Fibroblast of the conjunctiva (primary cell): ENCODE results near the gene ITPA.
"Not testable (repeated sequence)": the region's sequence is repeated elsewhere in the genome, so short reads cannot be mapped to it uniquely, and the experiment has no call there.

ENCODE experiments used
- DNase-seq: peaks from one replicate; pipeline ENCODE4 v3.0.0-alpha.2; 2010; ENCODE audit warnings: low read depth

The ITPA gene

DNA sequence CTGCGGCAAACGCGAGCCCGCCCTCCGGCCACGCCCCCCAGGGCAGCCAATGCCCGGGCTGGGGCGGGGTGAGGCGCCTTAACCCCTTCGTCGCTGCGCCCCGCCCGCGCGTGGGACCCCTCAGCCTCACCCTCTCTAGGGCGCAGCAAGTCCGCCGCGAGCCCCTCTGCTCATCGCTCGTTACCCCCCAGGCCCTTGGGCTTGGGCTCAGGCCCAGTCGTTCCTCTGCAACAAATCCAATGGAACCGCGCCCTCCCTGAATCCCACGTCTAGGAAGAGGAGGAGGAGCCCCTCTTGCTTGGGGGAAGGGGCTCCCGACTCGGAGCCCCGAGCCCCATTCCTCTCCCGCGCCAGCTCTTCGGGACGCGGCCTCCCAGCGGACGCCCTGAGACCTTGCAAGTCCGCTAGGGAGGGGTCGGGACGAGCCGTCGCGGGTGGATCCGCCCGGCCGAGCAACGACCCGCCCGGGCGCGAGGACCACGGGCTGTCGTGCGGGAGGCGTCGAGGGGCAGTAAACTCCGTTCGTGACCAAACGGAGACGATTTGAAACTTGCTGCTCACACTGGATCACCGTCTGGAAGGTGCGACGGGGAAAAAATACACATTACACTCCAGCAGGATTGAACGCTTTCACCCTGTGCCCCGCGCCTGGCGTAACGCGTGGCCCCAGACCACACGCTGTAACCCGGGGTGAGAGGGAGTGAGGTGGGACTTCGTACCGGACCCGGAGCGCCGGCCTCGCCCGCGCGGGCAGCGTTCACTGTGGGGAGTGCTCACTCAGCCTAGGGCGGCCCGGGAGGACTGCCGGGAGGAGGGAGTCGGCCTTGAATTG, 35.5 kb upstream of the ITPA start:
- peak; percentile 47 for DNase-seq

DNA sequence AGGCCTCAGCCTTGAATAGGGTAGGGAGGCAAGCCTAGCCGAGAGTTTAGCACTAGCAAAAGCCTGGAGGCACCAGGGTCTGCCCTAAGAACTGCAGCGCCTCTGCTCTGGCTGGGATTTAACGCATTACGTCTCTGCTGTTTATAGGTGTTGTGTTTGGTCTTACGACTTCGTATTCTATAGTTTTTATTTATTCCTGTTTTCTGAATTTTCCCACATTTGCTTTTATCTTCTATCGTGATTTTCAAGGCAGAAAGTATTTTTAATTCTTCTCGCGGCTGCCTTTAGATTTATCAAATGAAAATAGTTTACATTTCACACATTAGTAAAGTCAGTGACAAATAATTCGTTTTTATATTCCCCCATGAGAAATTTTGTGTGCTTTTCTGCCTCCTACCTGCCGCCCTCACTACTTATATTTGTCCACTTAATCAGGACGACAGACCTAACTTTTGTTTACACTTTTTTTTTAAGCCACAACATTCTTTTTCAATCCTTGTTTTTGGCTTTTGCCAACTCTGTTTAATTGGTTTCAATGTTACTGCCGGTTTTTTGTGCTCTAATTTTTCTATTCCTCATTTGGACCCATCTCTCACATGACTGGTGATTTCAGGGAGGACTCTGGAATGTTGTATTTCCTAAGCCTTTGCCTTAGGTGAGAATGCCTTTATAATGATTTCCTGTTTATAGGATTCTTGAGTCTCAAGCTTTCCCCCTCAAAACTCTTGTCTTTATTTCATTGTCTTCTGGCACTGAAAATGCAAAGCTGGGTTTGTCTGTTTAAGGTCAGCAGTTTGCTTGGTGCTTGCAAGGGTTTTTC, 34.6 kb upstream of the ITPA start:
- no peak for DNase-seq

DNA sequence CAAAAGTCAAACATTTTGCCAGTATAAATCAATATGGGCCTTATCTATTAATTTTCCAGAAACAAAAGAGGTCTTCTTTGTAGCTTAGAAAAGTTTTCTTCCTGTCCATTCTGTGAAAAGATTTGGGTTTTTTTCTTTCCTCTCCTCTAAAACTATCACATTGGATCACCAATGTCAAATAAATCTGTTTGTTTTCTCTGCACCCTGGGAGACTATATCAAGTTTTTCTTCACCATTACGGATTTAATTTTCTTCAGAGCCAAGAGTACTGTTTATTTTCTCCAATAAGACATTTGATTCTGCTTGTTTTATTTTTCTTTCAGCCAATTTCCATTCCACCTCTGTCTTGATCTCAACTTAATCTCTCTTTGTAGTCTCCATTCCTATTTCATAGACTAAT, 34.0 kb upstream of the ITPA start:
- DNase-seq: no peak

DNA sequence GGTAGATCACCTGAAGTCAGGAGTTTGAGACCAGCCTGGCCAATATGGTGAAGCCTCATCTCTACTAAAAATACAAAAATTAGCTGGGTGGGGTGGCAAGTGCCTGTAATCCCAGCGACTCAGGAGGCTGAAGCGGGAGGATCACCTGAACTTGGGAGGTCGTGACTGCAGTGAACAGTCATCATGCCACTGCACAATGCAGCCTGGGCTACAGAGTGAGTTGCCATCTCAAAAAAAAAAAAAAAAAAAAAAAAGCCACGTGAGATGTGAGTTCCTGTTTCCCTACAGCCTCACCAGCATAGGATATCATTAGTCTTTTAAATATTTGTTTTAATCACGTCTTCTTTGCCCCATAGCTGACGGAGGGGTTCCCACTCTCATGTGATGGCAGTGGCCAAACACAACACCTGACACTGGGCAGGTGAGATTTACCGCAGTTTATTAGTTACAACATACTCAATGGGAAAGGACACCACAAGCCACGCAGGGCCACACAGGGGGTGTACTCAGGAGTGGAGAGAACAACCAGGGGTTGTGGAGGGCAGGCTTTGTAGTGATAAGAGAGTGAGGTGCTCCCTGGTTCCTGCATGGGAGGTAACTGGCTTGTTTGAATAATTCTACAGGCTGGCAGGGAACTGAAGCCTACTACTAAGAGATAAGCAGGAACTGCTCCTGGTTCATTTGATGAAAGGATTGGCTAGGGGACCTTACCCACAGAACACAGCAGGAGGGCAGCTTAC, 31.4 kb upstream of the ITPA start:
- no peak for DNase-seq

DNA sequence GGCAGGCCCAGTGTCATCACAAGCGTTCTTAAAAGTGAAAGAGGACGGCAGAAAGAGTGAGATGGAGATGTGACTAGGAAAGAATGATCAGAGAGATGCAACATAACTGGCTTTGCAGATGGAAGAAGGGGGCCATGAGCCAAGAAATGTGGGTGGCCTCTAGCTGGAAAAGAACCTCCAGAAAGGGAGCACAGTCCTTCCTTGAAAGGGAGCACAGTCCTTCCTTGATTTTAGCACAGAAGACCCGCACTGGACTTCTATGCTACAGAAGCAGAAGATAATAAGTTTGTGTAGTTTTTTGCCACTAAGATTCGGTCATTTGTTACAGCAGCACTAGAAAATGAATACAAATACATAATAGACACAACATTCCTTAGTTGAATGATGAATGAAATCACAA, 29.0 kb upstream of the ITPA start:
- no peak for DNase-seq

DNA sequence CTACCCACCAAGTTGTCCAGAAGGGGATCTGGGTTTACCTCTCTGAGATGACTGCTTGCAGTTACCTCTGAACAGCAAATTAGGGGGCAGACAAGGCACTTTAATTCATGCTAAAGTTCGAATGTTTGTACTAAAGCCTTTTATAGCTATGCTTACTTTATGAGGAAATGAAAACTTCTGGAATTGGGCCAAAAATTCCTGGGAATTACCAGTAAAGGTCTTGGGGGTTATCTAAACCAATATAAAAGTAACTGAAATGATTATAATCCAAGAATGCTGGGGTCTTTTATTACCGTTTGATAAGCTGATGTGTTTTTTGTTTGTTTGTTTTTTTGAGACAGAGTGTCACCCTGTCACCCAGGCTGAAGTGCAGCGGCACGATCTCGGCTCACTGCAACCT, 28.0 kb upstream of the ITPA start:
- DNase-seq: no peak

DNA sequence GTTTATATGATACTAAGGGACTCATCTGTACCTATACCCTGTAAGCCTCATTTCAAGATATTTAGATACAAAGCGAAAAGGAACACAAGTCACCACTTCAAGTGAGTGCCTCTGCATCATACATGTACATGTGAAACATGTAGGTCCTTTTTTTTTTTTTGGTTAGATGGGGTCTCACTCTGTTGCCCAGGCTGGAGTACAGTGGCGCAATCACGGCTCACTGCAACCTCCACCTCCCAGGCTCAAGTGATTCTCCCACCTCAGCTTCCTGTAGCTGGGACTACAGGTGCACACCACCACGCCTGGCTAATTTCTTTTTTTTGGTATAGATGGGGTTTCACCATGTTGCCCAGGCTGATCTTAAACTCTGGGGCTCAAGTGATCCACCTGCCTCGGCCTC, 26.9 kb upstream of the ITPA start:
- not testable (repeated sequence) for DNase-seq

DNA sequence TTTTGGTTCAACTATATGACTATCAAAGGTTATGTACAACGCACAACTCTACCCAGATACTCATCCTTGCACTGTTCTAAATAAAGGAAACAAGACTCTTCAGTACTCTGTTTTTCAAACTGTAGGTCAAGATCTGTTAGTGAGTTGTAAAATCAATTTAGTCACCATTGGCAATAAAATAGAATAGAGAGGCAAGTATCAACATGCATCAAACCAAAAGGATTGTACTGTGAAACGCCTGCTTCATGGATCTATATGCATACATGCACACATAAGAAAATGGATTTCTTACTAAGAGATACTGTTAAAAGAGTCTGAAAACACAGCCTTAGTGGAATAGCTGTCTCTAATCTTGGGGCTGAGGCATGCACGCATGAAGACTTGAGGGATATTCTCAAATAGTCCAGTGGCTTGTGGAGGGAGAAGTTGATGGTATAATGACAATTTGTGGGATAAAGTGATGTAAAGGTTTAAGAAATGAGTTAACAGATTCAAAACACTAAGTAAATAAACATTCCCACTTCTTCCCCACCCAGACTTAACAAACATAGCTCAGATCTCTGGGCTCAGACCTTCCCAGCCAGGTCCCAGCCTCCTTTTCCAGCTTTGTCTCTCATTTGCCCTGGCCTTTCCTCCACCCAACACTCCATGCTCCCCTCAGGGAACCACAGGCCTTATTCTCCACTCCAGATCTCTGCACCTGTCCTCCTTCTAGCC, 25.2 kb upstream of the ITPA start:
- DNase-seq: no peak

DNA sequence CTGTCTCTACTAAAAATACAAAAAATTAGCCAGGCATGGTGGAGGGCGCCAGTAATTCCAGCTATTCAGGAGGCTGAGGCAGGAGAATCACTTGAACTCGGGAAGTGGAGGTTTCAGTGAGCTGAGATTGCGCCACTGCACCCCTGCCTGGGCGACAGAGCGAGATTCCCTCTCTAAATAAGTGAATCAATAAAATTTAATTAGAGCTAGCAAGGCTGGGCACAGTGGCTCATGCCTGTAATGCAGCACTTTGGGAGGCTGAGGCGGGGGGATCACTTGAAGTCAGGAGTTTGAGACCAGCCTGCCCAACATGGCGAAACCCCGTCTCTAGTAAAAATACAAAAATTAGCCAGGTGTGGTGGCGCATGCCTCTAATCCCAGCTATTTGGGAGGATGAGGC, 21.4 kb upstream of the ITPA start:
- DNase-seq: not testable (repeated sequence)

DNA sequence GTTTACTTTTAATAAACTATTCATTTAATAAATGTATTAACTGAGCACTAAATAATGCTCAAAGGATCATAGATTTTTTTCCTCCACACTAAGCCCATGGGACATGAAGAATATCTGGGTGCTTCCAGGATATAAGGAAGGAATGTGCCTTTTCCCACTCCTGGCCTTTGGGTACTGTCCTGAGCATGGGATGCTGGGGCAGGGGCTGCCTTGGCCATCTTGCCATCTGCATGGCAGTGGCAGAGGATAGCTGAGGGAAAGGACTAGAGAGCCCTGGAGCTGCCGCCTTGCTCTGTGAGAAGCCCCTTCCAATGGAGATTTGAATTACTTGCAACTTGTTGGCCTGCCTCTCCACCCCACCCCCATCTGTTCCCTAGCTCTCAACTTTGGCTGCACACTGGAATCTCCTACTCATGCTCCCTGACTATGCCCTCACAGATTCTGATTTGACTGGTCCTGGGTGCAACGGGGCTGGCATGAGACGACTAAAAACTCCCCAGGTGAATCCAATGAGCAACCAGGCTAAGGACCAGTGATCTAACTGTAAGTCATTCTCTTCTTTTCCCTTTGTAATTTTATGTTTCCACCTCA, 20.4 kb upstream of the ITPA start:
- no peak for DNase-seq

DNA sequence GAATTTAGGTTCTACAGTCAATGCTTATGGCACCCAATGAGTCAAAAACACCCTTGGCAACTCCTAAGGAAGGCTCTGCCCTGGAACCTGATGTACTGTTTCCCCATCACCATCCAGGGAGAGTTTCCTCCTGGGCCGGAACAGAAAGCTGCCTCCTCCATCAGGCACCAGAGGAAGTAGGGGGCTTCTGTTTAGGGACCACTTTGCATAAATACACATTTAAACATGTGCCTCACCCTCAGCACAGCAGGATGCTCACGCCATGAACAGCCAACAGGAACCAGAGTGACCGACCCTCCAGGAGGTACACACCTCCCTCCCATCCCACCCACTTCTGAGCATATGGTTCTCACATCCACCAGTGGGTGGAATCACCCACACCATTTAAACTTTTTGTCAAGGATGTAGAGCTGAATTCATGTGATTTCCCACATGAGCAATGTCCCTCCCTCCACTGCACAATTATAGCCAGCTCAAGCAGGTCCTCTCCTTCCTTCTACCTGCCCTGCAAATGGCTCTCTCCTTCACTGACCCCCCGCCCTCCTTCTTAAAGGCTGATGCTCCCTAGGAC, 19.7 kb upstream of the ITPA start:
- no peak for DNase-seq

DNA sequence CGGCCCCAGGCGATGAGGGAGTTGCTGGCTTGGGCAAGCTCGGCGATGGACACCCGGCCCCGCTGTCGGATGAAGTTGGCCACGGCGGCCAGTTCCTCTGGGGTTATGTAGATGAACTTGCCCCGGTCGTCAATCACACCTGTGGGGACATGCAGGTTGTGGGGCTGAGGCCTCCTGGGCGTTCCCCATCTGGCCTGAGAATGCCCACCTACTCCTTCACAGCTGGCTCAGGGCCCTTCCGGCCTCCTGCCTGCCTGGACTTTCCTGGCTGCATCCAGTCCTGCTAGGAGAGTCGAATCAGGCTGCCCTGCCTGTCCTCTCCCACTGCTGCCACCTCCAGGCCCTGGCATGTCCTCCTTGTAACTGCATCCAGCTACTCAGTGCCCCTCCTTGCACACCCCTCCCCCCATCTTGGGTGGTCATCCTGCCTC, 18.6 kb upstream of the ITPA start:
- no peak for DNase-seq

DNA sequence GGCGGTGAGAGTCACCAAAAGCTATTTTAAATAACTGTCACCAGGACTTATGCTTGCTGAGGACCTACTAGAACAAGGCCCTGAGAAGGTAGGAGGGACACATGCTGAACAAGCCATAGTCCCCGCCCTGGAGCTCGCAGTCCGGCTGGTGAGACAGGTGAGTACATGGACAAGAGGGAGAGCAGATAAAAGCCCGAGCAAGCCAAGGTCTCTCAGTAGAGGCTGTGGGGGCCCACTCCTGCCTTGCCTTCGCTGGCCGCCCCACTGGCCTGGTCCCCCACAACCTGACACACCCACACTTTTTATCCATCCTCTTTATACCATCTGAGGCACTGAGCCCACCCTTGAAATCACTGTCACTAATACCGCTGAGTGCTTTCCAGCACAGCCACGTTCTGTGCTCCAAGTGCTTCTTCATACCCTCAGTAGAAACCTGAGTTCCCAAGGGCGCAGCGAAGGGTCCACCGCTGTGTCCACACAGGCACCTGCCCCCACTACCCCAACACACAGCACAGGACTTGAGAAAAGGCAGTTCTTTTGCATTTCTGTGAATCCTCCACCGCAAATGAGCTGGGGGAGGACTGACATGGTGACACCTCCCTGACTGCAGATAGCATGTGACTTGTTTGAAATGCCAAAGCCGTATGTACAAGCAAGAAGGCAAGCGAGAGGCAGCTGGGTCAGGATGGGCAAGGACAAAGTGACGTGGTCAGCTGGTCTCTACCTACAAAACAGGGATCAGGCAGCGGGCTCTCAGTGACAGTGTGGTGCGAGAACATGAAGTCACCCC, 16.9 kb upstream of the ITPA start:
- no peak for DNase-seq

DNA sequence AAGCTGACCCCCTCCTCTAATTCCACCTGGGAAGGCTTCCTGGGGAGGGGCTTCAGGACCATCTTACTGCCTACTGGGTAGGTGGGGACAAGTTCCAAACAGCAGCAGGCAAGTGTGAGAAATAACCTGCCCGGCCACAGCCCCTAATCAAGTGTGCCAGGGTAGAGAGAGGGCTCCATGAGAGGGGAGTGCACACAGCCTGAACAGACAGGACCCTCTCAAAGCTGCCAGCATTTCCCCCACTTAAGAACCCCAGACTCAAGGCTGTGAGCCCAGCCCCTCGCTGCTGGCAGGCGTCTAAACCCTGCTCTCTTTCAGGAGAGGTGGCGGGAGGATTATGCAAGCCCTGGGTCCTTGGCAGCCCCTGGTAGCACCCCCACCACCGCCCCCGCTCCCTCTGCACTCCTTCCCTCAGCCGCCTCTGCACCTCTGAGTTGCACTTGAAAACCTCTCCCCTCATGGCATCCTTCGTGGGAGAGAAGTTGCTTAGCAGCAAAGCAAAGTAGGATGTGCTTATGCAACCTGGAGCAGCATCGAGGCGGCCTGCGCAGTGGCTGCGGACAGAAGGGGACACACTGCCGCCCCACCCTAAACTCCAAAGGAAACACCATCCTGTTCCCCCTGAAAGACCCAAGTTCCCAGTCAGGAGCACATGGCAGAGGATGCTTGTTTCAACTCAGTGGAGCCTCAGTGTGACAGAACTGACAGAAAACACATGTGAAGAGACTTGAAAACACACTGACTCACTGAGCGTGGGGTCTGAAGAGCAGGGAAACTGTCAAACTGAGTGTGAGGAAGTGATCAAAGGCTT, 15.3 kb upstream of the ITPA start:
- no peak for DNase-seq

DNA sequence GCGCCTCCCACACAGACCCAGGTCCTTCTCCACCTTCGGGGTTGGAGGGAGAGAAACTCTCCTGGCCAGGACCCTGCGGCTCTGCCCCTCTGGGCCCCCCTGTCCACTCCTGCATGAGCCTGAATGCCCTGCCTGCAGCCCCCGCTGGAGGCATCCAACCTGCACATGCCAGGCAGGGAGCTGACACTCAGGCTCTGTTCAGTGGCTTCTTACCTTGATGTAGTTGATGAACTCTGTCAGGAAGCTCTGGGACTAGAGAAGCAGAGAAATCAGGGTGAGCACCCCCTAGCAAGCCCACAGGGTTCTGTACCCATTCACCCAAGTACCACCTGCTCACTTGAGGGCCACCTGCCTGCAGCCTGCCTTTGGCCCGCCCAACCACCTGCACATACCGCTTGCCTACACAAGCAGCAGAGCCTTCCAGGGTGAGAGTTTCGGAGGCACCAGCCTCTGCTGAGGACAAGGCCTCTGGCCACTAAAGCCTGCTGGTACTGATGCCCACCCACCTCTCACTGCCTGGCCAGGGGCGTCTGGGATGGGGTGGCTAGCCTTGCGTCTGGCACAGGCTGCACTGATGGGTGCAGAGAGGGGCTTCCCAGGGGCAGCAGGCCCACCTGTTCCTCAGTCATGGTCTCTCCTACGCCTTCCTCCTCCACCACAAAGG, 14.5 kb upstream of the ITPA start:
- DNase-seq: no peak

DNA sequence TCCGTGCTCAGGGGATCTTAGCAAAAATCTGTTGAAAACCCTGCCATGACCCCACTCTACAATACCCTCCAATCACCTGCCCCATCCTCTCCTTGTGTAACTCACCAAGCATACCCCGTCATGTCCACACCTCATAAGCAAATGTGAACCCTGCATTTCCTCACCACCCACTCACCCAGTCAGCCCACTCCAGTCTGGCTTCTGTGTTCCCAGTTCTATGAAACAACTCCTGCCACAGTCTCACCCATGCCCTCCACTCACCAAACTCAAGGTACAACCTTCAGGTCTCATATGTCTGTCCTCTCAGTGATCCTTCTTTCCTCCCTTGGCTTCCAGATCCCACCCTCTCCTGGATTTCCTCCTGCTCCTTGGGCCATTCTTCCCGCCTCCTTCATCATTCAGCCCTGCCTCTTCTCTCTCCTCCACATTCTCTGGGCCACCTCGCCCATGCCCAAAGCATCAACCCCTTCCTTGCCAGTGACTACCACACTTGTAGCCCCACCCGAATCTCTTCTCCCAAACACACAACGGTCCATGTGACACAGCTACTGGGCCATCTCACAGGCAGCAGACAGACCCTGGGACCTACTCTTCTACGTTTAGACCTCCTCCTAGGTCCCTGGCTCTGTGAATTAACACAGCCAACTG, 13.6 kb upstream of the ITPA start:
- DNase-seq: no peak

DNA sequence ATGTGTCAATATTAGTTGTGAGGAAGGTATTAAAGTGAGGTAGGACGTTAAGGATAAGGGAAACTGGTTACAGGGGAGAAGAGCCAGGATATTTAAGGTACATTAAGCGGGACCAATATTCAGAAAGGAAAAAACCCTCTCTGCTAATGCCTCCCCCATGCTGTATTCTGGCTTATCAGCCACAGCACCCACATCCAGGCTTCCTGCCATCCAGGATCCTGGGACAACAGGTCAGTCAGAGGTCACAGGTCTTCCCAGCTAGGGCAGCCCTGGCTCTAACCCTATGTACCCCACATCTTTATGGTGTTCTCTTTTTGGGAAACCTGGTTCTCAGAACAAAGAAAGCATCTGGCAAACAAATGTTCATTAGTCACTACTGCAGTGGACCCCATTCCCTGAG, 10.1 kb upstream of the ITPA start:
- no peak for DNase-seq

DNA sequence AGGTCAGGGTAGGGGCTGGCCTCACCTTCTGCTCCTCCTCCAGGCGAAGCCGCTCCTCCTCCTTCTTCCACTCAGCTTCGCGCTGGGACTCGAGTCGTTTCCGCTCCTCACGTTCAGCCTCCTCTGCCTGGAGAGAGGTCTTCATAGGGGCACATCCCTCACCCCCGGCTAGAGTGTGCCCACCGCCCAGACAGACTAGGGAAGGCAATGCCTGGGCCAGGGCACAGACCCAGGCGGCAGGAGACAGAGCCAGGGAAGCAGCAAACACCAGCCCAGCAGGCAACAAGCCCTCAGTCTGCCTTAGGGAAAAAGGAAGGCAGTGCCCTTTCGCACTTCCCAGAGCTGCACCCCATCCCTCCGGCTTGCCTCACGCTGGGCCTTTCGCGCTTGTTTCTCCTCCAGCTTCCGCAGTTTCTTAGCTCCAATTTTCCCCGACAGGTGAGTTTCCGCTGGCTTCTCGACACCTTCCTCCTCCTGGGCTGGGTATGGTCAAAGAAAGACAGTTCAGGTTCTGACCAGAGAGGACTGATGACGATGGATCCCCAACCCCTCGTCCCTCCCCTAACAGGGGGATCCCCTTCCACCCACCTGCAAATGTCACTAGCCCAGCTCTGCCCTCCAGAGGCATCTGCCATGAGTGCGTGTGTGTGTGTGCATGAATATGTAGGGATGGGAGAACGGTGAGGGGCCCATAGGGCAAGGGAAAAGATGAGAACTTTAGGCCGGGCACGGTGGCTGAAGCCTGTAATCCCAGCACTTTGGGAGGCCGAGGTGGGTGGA, 9.1 kb upstream of the ITPA start:
- DNase-seq: no peak
